ENCODE data around the gene AP1B1. TPM values are rescaled to one million over a fixed set of nuclear protein-coding genes. Genes with fewer than 3 reads are reported as not detected.

The AP1B1 gene
- total RNA-seq, 1 donor: 37.3 TPM

- Histone ChIP-seq H3K36me3 (ENCODE audit: insufficient read depth, low read length) (peaks cover 13% of the 10 kb centered on the region), H3K9me3 (ENCODE audit: low read depth, low read length) (no peaks in the 10 kb centered on the region), H3K4me1 (ENCODE audit: insufficient read depth, low read length) (no peaks in the 10 kb centered on the region), H4K20me1 (ENCODE audit: insufficient read depth, low read length) (peaks cover 3% of the 10 kb centered on the region), H3K4me2 (ENCODE audit: insufficient read depth, low read length) (no peak overlapping the region), H3K27ac (ENCODE audit: low read depth, low read length) (no peak overlapping the region), H3K4me3 (ENCODE audit: insufficient read depth, low read length) (no peak overlapping the region), H3K79me2 (ENCODE audit: insufficient read depth, low read length) (no peaks in the 10 kb centered on the region), H3K27me3 (ENCODE audit: insufficient read depth, low read length) (no peaks in the 10 kb centered on the region), H2AFZ (ENCODE audit: low read length) (no peak overlapping the region)
- TF ChIP-seq CTCF (IDR thresholded peaks at IDR 0.05; ENCODE audit: extremely low read depth, low read depth, low read length): no peak
- DNase-seq (ENCODE audit: insufficient read length, low spot score, missing footprints): peak; percentile 79
These were observed 59.5 kb downstream of the AP1B1 start for GRCh38 chr22:29328566-29329500.

- Histone ChIP-seq H3K27ac (ENCODE audit: low read depth, low read length) (no peak overlapping the region), H2AFZ (ENCODE audit: low read length) (no peak overlapping the region), H3K9me3 (ENCODE audit: low read depth, low read length) (no peaks in the 10 kb centered on the region), H3K4me1 (ENCODE audit: insufficient read depth, low read length) (no peaks in the 10 kb centered on the region), H3K4me2 (ENCODE audit: insufficient read depth, low read length) (no peak overlapping the region), H3K4me3 (ENCODE audit: insufficient read depth, low read length) (no peak overlapping the region), H3K36me3 (ENCODE audit: insufficient read depth, low read length) (peaks cover 13% of the 10 kb centered on the region), H4K20me1 (ENCODE audit: insufficient read depth, low read length) (peaks cover 3% of the 10 kb centered on the region), H3K27me3 (ENCODE audit: insufficient read depth, low read length) (no peaks in the 10 kb centered on the region), H3K79me2 (ENCODE audit: insufficient read depth, low read length) (no peaks in the 10 kb centered on the region)
- no peak for DNase-seq (ENCODE audit: insufficient read length, low spot score, missing footprints)
- no peak for TF ChIP-seq CTCF (IDR thresholded peaks at IDR 0.05; ENCODE audit: extremely low read depth, low read depth, low read length)
These were observed 60.3 kb downstream of the AP1B1 start for GRCh38 chr22:29328055-29328454.

GRCh38 chr22:29327089-29327764 lies 61.1 kb downstream of the AP1B1 start:
- Histone ChIP-seq H2AFZ (ENCODE audit: low read length) (no peak overlapping the region), H3K36me3 (ENCODE audit: insufficient read depth, low read length) (peaks cover 8% of the 10 kb centered on the region), H3K4me1 (ENCODE audit: insufficient read depth, low read length) (no peaks in the 10 kb centered on the region), H3K4me2 (ENCODE audit: insufficient read depth, low read length) (no peak overlapping the region), H4K20me1 (ENCODE audit: insufficient read depth, low read length) (peaks cover 3% of the 10 kb centered on the region), H3K27ac (ENCODE audit: low read depth, low read length) (no peak overlapping the region), H3K79me2 (ENCODE audit: insufficient read depth, low read length) (no peaks in the 10 kb centered on the region), H3K9me3 (ENCODE audit: low read depth, low read length) (no peaks in the 10 kb centered on the region), H3K27me3 (ENCODE audit: insufficient read depth, low read length) (no peaks in the 10 kb centered on the region), H3K4me3 (ENCODE audit: insufficient read depth, low read length) (no peak overlapping the region)
- DNase-seq (ENCODE audit: insufficient read length, low spot score, missing footprints): peak; percentile 68
- TF ChIP-seq CTCF (IDR thresholded peaks at IDR 0.05; ENCODE audit: extremely low read depth, low read depth, low read length): no peak

- Histone ChIP-seq H3K9me3 (ENCODE audit: low read depth, low read length) (no peaks in the 10 kb centered on the region), H3K36me3 (ENCODE audit: insufficient read depth, low read length) (peaks cover 7% of the 10 kb centered on the region), H3K4me3 (ENCODE audit: insufficient read depth, low read length) (no peak overlapping the region), H4K20me1 (ENCODE audit: insufficient read depth, low read length) (peaks cover 3% of the 10 kb centered on the region), H3K27me3 (ENCODE audit: insufficient read depth, low read length) (no peaks in the 10 kb centered on the region), H3K4me2 (ENCODE audit: insufficient read depth, low read length) (no peak overlapping the region), H2AFZ (ENCODE audit: low read length) (no peak overlapping the region), H3K79me2 (ENCODE audit: insufficient read depth, low read length) (no peaks in the 10 kb centered on the region), H3K27ac (ENCODE audit: low read depth, low read length) (no peak overlapping the region), H3K4me1 (ENCODE audit: insufficient read depth, low read length) (no peaks in the 10 kb centered on the region)
- TF ChIP-seq CTCF (IDR thresholded peaks at IDR 0.05; ENCODE audit: extremely low read depth, low read depth, low read length): no peak
- peak; percentile 58 for DNase-seq (ENCODE audit: insufficient read length, low spot score, missing footprints)
These were observed 61.9 kb downstream of the AP1B1 start for GRCh38 chr22:29326481-29326880.

Data from osteoblast (primary cell).